Esophagus muscularis mucosa (tissue), 4 donors: ENCODE data around the gene RMND1.

ENCODE experiments used
- EP300 ChIP-seq: sonication (generic); formaldehyde crosslinking; IDR thresholded peaks from one replicate; pipeline ENCODE4 v1.6.1; 2017; ENCODE audit warnings: antibody characterized with exemption
- POLR2A ChIP-seq: fragments of 450-650 bp; IDR thresholded peaks from one replicate; pipeline ENCODE4 v1.6.1; 2017; ENCODE audit warnings: antibody characterized with exemption, moderate library complexity, mild to moderate bottlenecking, low read depth
- POLR2AphosphoS5 ChIP-seq, 2 donors: sonication (generic); formaldehyde crosslinking; IDR thresholded peaks; one replicate each; pipeline ENCODE4 v1.6.1; 2017; ENCODE audit warnings: antibody characterized with exemption in 2 of 2
- TF ChIP-seq, protein P1 (sequence below), 3 experiments: fragments of 200-600 bp in 2 of 3; fragments of 450-650 bp in 1 of 3; sonication (generic) in 2 of 3; IDR thresholded peaks; one replicate each; pipeline ENCODE4 v1.5.1; 2017 to 2019; ENCODE audit warnings: antibody characterized with exemption in 3 of 3, mild to moderate bottlenecking in 2 of 3, moderate library complexity in 1 of 3

DNA sequence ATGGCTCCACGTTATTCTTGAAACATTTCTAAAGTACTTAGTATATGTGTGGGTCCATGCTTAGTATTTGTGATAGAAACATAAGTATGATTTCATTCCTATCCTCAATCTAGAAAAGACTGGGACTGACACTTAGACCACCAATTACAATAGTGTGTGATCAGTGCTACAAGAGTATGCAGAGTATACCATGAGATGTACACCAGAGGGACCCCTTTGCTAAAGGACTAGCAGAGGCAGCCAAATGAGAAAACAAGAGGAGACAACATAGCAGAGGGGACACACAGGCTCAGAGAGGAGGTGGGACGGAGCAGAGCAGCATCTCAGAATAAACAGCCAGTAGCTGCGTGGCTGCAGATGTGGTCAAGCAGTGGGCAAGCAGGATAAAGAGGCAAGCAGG is 21.0 kb downstream of the RMND1 start:
- TF ChIP-seq, protein P1, sequence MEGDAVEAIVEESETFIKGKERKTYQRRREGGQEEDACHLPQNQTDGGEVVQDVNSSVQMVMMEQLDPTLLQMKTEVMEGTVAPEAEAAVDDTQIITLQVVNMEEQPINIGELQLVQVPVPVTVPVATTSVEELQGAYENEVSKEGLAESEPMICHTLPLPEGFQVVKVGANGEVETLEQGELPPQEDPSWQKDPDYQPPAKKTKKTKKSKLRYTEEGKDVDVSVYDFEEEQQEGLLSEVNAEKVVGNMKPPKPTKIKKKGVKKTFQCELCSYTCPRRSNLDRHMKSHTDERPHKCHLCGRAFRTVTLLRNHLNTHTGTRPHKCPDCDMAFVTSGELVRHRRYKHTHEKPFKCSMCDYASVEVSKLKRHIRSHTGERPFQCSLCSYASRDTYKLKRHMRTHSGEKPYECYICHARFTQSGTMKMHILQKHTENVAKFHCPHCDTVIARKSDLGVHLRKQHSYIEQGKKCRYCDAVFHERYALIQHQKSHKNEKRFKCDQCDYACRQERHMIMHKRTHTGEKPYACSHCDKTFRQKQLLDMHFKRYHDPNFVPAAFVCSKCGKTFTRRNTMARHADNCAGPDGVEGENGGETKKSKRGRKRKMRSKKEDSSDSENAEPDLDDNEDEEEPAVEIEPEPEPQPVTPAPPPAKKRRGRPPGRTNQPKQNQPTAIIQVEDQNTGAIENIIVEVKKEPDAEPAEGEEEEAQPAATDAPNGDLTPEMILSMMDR (IDR thresholded peaks at IDR 0.05), result no peak
- TF ChIP-seq POLR2AphosphoS5 (IDR thresholded peaks at IDR 0.05) (no peak), POLR2A (no peak), EP300 (no peak)
